NB4 (cell line): ENCODE data around the gene BMPR1B.

Experiments
- DNase-seq: peaks from one replicate; pipeline ENCODE4 v3.0.0; 2010; ENCODE audit warnings: low read depth
- H3K4me3 ChIP-seq: one replicate; pipeline ENCODE4 v1.5.1; 2011; ENCODE audit warnings: mild to moderate bottlenecking, low read depth, low read length, moderate library complexity
- MYC ChIP-seq: IDR thresholded peaks from 2 replicates; pipeline ENCODE4 v1.6.1; 2011; ENCODE audit warnings: low read depth, low read length
- POLR2A ChIP-seq: IDR thresholded peaks from 2 replicates; pipeline ENCODE4 v1.6.1; 2011; ENCODE audit warnings: mild to moderate bottlenecking; ENCODE audit not compliant: insufficient read length; ENCODE audit errors: extremely low read depth
- TF ChIP-seq, protein P1 (sequence below): IDR thresholded peaks from one replicate; pipeline ENCODE4 v1.5.1; 2012; ENCODE audit warnings: low read depth, low read length
- TF ChIP-seq, protein P2 (sequence below): IDR thresholded peaks from 2 replicates; pipeline ENCODE4 v1.6.1; 2011; ENCODE audit warnings: low read depth, low read length

The BMPR1B gene

DNA sequence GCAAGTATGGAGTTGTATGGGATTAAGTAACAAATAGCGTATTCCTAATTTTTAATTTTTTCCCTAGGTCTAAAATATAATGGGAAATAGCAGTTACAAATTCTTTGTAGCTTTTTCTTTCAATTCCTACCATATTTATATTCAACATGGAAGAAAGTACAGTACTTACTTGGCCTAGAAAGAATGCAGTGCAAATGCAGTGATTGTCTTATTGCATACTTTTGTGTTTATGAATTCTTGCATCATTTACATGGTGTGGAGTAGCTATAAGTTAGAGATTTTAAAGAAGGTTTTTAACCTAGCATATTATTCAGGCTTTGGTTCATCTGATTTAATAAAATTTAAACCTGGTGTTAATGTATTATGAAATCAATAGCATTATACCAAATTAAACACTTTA, 263.3 kb downstream of the BMPR1B start:
- no peak overlapping the region for H3K4me3 ChIP-seq
- TF ChIP-seq, protein P1, sequence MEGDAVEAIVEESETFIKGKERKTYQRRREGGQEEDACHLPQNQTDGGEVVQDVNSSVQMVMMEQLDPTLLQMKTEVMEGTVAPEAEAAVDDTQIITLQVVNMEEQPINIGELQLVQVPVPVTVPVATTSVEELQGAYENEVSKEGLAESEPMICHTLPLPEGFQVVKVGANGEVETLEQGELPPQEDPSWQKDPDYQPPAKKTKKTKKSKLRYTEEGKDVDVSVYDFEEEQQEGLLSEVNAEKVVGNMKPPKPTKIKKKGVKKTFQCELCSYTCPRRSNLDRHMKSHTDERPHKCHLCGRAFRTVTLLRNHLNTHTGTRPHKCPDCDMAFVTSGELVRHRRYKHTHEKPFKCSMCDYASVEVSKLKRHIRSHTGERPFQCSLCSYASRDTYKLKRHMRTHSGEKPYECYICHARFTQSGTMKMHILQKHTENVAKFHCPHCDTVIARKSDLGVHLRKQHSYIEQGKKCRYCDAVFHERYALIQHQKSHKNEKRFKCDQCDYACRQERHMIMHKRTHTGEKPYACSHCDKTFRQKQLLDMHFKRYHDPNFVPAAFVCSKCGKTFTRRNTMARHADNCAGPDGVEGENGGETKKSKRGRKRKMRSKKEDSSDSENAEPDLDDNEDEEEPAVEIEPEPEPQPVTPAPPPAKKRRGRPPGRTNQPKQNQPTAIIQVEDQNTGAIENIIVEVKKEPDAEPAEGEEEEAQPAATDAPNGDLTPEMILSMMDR: no peak
- TF ChIP-seq, protein P2, sequence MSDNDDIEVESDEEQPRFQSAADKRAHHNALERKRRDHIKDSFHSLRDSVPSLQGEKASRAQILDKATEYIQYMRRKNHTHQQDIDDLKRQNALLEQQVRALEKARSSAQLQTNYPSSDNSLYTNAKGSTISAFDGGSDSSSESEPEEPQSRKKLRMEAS: no peak
- TF ChIP-seq POLR2A (no peak), MYC (no peak)
- no peak for DNase-seq

DNA sequence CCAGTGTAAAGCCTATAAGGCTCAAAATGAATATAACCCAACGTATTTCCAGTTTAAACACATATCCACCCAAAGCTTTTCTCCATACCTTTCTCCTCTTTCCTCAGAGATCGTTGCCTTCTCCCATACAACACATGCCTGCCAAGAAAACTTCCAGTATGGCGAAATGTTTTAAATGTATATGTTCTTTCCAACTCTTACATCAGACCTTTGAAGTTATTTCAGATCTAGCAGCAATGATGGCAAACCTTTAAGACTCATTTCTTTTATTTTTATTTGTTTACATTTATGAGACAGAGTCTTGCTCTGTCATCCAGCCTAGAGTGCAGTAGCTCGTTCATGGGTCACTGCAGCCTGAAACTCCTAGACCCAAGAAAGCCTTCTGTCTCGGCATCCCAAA, 265.4 kb downstream of the BMPR1B start:
- no peak overlapping the region for H3K4me3 ChIP-seq
- TF ChIP-seq POLR2A: no peak
- TF ChIP-seq, protein P1: no peak
- TF ChIP-seq, protein P2: no peak
- TF ChIP-seq MYC: no peak
- DNase-seq: no peak

DNA sequence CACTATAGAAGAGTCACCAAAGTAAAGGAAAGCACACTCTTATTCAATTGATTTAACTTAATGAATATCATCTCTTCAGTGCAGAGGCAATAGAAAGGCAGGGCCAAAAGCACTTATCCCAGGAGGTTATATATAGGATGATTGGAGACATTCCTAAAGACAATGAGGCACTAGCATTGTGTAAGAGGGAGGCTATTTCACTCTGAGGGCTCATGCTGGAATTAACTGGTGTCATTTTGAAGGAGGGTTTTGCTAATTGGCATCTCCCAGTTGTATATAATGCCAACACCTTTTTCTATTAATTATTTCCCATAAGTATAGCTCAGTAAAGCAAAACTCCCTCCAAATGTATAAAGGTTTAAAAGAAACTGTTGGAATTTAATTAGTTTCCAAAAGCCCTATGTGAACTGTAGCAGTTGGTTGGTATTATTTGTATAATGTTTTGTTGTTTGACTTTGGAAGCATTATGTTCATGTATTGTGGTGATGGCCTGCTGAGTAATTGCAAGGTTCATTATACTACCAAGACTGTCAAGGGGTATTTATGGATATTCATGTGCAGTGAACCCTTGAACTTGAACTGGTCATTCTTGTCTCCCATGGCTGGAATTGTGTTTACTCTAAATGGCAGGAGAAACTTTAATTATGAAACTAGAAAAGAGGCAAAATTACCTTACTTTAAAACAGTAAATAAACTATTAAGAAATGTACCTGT, 270.3 kb downstream of the BMPR1B start:
- H3K4me3 ChIP-seq: no peak overlapping the region
- DNase-seq: no peak
- TF ChIP-seq MYC: no peak
- TF ChIP-seq, protein P1: no peak
- no peak for TF ChIP-seq POLR2A
- TF ChIP-seq, protein P2: no peak

DNA sequence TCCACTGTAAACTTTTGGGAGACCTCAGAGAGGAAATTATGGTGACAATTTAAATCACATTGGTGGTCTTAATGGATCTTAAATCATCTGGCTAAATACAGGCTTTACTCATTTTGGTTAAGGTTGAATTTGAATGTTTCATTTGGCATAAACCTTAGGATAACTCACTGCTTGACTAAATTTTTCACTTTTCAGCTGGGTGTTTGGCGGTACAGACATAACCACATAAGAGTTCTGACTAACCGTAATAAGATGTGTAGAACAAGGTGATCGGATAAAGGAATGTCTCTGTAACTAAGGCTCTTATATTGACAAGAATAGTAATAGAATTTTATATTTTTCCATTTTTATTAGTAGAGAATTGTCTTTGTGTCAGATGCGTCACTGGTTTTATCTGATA, 281.0 kb downstream of the BMPR1B start:
- TF ChIP-seq, protein P2: no peak
- no peak for TF ChIP-seq MYC
- no peak for TF ChIP-seq POLR2A
- TF ChIP-seq, protein P1: no peak
- DNase-seq: no peak
- H3K4me3 ChIP-seq: no peak overlapping the region

DNA sequence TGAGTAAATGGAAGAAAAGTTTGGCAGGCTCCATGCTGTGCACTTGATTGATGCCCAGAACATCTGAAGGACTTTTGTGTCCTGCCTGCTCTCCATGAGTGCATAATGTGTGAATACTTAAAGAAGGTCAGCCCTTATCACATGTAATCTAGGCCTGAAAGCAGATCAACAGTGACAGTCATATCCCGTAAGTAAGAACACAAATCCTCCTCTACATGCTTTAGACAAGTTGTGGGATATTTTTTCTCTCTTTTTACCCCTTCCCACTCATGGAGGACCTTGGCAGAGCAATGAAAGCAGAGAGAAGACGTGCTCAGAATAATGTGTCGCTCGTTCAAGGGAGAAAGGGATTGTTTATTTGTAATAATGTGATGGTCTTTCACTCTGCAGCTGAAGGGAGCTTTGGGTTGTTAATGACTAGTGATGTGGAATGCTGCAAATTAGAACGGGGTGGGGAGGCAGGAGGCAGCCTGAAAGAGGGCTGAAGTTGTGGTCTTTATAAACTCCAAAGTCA, 286.6 kb downstream of the BMPR1B start:
- DNase-seq: no peak
- no peak overlapping the region for H3K4me3 ChIP-seq

DNA sequence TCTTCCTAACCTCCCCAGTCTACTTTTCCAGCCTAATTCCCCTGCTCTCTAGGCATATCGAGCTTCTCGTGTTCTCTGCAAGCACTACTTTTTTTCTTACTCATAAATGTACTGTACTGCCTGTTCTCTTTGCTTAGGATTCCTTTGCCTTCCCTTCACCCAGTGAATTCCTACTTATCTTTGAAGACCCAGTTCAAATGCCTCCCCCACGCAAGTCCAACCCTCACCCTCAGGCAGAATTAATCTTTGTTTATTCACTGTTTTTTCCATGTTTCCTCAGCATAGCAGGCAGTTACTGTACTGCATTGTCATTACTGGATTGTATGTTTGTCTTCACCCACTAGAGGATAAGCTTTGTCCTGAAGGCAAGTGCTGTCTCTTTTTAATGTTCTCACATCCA, 287.7 kb downstream of the BMPR1B start:
- no peak overlapping the region for H3K4me3 ChIP-seq
- DNase-seq: no peak
- TF ChIP-seq MYC (no peak), POLR2A (no peak)
- TF ChIP-seq, protein P1: no peak
- TF ChIP-seq, protein P2: no peak

More for the DNA sequence above, 286.6 kb downstream of the BMPR1B start:
- TF ChIP-seq, protein P2: no peak
